ENCODE measurements around the gene CKM.
"Not testable (repeated sequence)": the region's sequence is repeated elsewhere in the genome, so short reads cannot be mapped to it uniquely, and the experiment has no call there.

Gene CKM

GRCh38 chr19:45321848-45322247, 827 bp downstream of the CKM start:
- no peak for DNase-seq (ENCODE audit: low read depth in 1 of 2, low spot score in 1 of 2)

- no peak for DNase-seq (ENCODE audit: low read depth in 1 of 2, low spot score in 1 of 2)
Observed at GRCh38 chr19:45320997-45321775, 1.5 kb downstream of the CKM start.

- no peak for DNase-seq (ENCODE audit: low read depth in 1 of 2, low spot score in 1 of 2)
Observed at GRCh38 chr19:45315304-45315703, 7.4 kb downstream of the CKM start.

GRCh38 chr19:45314708-45315245, 7.9 kb downstream of the CKM start:
- no peak for DNase-seq (ENCODE audit: low read depth in 1 of 2, low spot score in 1 of 2)

- not testable (repeated sequence) for DNase-seq (ENCODE audit: low read depth in 1 of 2, low spot score in 1 of 2)
Observed at GRCh38 chr19:45312285-45312684, 10.4 kb downstream of the CKM start.

GRCh38 chr19:45311621-45312020, 11.1 kb downstream of the CKM start:
- no peak for DNase-seq (ENCODE audit: low read depth in 1 of 2, low spot score in 1 of 2)

GRCh38 chr19:45309322-45309721, 13.4 kb downstream of the CKM start:
- not testable (repeated sequence) for DNase-seq (ENCODE audit: low read depth in 1 of 2, low spot score in 1 of 2)

- DNase-seq (ENCODE audit: low read depth in 1 of 2, low spot score in 1 of 2) = no peak
Observed at GRCh38 chr19:45307361-45307760, 15.3 kb downstream of the CKM start.

- no peak for DNase-seq (ENCODE audit: low read depth in 1 of 2, low spot score in 1 of 2)
Observed at GRCh38 chr19:45306518-45307027, 16.1 kb downstream of the CKM start.

- no peak for DNase-seq (ENCODE audit: low read depth in 1 of 2, low spot score in 1 of 2)
Observed at GRCh38 chr19:45306040-45306439, 16.6 kb downstream of the CKM start.

- DNase-seq (ENCODE audit: low read depth in 1 of 2, low spot score in 1 of 2) = no peak
Observed at GRCh38 chr19:45305421-45305820, 17.3 kb downstream of the CKM start.

- no peak for DNase-seq (ENCODE audit: low read depth in 1 of 2, low spot score in 1 of 2)
Observed at GRCh38 chr19:45305007-45305406, 17.7 kb downstream of the CKM start.

- DNase-seq (ENCODE audit: low read depth in 1 of 2, low spot score in 1 of 2) = no peak
Observed at GRCh38 chr19:45304141-45304926, 18.3 kb downstream of the CKM start.

- no peak for DNase-seq (ENCODE audit: low read depth in 1 of 2, low spot score in 1 of 2)
Observed at GRCh38 chr19:45303269-45304060, 19.2 kb downstream of the CKM start.

- DNase-seq (ENCODE audit: low read depth in 1 of 2, low spot score in 1 of 2) = no peak
Observed at GRCh38 chr19:45302416-45302815, 20.3 kb downstream of the CKM start.

- DNase-seq (ENCODE audit: low read depth in 1 of 2, low spot score in 1 of 2) = no peak
Observed at GRCh38 chr19:45299719-45300118, 23.0 kb downstream of the CKM start.

GRCh38 chr19:45298264-45298663, 24.4 kb downstream of the CKM start:
- DNase-seq (ENCODE audit: low read depth in 1 of 2, low spot score in 1 of 2) = no peak

GRCh38 chr19:45297674-45298073, 25.0 kb downstream of the CKM start:
- no peak for DNase-seq (ENCODE audit: low read depth in 1 of 2, low spot score in 1 of 2)

- DNase-seq (ENCODE audit: low read depth in 1 of 2, low spot score in 1 of 2) = no peak
Observed at GRCh38 chr19:45296355-45296754, 26.3 kb downstream of the CKM start.

- DNase-seq (ENCODE audit: low read depth in 1 of 2, low spot score in 1 of 2) = no peak
Observed at GRCh38 chr19:45295873-45296272, 26.8 kb downstream of the CKM start.

Data from activated CD4-positive, alpha-beta T cell treated with anti-CD3 and anti-CD28 coated beads, Interleukin-2, amount 50 U/mL, for 24 hours (primary cell).